NOMO-1 treated with dmso at 0.1 percent for 144 hours (cell line): ENCODE results near the gene ME3.
"Not testable (repeated sequence)": the region's sequence is repeated elsewhere in the genome, so short reads cannot be mapped to it uniquely, and the experiment has no call there.

Source experiments
- DNase-seq: peaks from one replicate; lab custom pipeline; 2025; ENCODE audit not compliant: unreplicated experiment; lab: John Stamatoyannopoulos, UW

The ME3 gene

DNA sequence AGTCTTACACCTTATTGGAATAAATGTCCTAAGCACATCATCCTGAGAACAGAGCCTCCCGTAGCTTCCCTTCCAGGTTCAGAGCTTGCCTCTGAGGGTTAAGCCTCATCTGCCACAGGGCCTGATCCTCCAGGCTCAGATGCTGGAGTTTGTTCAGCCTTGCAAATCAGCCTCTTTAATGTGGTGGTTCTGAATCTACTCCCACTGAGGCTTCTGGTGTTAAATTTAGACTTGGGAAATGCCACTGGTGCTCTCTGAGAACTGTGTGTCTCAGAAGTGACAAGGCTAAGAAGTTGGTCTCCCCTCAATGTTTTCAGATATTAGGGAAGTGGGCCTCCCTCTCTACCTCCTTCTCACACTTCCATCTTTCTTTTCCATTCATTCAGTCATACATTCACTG is 229.0 kb downstream of the ME3 start:
- no peak for DNase-seq

DNA sequence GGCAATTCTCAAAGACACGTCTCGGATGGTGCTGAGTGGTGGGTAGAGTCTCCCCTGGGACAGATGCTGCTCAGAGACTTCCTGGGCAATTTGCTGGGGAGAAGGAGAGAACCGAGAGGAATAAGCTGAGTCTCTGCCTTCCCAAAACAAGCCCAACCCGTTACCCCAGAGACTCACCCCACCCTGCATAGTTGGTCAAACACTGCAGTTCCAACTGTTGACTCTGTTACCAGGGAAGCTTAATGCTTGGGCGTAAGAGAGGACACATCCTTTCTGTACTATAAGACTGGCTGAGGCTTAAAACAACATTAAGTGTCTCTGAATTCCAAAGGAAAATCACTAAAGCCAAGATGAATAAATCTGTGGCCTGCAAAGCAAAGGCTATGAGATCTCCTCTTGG is 229.6 kb downstream of the ME3 start:
- no peak for DNase-seq

DNA sequence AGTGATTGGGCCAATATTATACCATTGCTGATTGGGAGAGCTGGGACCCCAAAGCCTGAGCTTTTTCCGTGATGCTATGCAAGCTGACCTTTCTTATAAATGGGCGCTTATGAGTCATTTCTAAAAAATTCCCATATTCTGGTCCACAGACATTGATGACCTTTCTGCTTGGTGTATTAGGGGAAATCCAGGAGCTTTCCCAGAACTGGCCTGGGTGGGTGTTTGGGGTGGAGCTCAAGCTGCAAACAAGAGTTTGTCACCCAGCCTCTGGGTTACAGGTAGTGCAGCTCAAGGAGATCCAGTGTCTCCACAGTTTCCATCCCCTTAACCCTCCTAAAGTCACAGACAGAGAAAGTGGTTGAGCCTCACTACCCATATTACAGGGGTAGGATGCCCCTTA is 230.0 kb downstream of the ME3 start:
- DNase-seq = no peak

DNA sequence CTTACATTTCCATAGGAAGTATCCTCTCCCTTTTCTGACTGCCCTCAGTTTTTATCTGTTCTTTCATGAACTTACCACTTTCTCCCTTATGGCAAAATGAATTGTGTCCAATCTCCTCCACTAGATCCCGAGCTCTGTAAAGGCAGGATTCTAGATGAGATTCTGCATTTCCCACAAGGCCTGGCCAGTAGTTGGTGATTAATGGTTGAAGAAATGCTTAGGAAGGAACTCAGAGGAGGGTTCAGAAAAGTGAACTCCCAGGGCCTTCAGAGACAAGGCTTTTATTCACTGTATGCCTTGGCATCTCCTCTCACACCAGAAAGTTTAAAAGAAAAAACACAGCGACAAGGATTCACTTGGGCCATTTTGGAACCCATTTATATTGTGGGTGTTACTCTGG is 231.6 kb downstream of the ME3 start:
- DNase-seq = no peak

DNA sequence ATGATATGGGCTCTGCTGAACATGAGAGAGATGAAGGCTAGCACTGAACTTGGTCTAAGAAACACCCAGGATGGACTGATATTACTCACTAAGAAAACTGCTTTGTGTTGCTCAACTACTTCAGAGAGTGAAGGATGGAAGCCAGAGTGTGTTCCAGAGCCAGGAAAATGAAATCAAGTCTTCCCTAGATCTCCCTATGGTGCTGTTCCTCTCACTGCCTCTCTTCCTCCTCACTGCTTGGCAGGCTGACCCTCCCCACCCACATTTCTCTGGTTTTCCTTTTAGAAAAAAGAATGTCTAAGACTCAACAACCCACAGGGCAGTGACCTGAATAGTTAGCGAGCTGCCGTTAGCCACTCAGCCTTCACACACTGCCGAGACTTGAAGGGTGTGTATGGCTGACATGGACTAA is 232.1 kb downstream of the ME3 start:
- no peak for DNase-seq

DNA sequence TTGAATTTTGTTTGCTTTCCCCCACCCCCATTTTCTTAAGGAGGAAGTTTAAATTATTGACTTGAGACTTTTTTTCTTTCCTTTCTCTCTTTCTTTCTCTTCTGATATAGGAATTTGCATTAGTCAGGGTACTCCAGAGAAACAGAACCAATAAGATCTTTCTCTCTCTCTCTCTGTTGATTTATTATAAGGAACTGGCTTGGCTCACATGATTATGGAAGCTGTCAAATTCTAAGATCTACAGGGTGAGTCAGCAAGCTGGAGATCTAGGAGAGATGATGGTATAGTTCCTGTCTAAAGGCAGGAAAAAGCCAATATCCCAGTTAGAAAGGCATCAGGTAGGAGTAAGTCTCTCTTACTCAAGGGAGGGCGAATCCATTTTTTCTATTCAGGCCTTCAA is 233.7 kb downstream of the ME3 start:
- no peak for DNase-seq

DNA sequence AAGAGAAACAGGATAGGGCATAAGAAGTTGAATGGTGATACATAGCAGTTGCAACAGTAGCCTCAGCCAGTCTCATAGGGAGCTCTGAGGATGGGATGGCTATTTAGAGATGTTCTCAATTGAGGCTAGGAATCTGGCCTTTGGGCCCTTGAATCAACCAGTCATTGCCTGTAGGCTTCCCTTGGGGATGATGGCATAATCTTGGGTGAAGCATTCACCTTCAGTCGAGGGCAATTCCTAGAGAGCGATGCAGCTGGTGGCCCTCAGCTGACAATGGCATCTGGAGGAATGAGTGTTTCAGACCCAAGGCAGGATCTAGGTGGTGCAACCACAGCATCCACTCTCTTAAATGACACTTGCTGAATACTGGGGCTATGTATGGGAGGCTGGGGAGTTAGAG is 236.7 kb downstream of the ME3 start:
- no peak for DNase-seq

DNA sequence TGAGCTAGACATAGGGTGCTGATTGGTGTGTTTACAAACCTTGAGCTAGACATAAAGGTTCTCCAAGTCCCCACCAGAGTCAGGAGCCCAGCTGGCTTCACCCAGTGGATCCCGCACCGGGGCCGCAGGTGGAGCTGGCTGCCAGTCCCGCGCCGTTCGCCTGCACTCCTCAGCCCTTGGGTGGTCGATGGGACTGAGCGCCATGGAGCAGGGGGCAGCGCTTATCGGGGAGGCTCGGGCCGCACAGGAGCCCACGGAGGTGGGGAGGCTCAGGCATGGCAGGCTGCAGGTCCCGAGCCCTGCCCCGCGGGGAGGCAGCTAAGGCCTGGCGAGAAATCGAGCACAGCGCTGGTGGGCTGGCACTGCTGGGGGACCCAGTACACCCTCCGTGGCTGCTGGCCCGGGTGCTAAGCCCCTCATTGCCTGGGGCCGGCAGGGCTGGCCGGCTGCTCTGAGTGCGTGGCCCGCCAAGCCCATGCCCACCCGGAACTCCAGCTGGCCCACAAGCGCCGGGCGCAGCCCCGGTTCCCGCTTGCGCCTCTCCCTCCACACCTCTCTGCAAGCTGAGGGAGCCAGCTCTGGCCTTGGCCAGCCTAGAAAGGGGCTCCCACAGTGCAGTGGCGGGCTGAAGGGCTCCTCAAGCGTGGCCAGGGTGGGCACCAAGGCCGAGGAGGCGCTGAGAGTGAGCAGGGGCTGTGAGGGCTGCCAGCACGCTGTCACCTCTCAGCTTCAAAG is 238.9 kb downstream of the ME3 start:
- not testable (repeated sequence) for DNase-seq

DNA sequence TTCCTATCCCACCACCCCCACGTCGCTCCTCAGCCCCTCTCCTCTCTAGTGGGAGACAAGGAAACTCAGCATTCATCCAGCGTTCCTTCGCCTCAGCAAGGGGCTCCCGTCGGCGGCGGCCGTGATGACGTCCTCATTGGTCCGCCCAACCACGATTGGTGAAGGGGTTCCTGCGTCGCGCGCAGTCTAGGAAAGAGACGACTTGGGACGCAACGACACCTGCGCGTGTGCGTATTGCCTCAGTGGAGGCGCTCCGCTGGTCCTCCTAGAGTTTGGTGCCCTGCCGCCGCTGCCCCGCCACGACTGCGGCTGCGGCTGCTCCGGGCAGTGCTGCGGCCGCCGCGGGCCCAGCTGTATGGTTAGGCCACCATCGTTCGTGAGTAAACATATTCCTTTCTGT is 241.2 kb downstream of the ME3 start:
- DNase-seq = no peak

DNA sequence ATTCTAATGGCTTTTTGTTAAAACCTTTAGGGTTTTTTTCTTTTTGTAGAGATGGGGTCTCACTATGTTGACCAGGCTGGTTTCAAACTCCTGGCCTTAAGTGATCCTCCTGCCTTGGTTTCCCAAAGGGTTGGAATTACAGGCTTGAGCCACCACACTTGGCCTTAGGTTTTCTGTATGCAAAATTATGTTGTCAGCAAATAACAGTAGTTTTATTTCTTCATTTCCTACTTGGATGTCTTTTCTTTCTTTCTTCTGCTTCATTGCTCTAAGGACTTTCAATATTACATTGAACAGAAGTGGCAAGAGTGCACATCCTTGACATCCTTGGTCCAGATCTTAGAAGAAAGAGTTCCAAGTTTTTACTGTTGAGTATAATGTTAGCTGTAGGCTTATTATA is 245.0 kb downstream of the ME3 start:
- no peak for DNase-seq

DNA sequence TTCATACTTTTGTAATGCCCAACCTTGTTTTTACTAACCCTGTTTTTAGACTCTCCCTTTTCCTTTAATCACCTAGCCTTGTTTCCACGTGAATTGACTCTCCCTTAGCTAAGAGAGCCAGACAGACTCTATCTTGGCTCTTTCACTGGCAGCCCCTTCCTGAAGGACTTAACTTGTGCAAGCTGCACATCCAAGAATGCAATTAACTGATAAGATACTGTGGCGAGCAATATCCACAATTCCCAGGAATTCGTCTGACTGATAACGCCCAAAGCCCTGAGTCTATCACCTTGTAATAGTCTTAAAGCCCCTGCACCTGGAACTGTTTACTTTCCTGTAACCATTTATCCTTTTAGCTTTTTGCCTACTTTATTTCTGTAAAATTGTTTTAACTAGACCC is 248.9 kb downstream of the ME3 start:
- DNase-seq = not testable (repeated sequence)

DNA sequence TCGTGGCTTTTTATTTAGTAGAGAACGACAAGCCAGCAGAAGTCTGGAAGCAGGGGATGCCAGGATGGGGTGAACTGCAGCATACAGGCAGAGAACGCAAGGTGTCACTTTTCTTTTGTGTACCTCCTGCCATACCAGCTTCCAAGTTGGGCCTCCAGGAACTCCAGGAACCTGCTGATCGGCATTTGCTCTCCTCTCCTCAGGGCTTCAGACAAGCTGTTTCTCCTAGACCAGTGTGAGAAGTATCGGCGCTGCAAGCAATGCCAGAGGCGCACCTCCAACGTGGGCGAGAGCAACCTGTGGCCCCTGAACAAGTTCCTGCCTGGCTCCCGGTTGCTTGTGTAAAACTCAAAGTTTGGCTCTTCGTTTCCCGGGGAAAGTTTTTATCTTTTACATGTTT is 250.0 kb downstream of the ME3 start:
- no peak for DNase-seq

DNA sequence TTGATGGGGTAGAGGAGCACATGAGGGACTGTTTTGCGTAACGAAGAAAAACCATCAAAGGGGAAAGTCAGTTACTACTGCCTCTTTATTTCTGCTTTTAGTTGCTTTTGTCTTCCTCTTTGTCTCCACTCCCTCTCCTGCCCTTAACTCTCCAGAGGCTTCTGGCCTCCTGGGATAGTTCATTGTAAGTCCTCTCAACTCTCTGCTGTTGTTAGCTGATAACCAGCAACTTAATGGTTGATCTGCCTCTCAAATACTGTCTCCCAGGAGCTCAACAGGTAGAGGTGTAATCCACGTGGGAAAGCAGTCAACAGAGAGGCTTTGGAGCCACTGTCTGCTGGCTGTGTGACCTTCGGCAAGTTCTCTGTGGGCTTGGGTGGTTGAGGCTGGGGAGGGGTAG is 250.5 kb downstream of the ME3 start:
- peak; percentile 1 for DNase-seq

DNA sequence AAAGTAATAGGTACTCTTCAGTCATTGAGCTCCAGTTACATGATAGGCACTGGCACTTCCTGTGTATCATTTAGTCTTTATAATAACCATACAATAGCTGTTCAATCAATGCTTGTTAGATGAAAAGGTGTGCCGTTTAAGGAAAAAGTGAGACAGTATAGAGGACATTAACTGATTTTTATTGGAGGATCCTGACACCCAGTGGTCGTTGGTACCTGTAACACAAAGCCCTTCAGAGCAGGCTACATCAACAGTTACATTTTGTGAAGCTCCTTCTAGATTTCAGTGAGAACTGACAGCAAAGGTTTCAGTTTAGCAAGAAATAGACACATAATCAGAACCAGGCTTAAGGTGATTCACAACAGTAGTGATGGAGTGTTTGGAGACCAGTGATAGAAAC is 253.5 kb downstream of the ME3 start:
- no peak for DNase-seq

DNA sequence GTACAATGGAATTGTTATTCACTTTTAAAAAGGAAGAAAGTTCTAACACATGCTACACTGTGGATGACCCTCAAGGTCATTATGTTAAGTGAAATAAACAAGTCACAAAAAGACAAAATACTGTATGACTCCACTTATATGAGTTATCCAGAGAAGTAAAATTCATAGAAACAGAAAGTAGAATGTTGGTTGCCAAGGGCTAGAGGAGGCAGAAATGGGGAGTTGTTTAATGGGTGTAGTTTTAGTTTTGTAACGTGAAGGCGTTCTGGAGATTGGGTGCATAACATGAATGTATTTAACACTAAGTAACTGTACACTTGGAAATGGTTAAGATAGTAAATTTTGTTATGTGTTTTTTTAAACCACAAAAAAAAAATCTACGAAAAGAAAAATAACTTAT is 253.9 kb downstream of the ME3 start:
- no peak for DNase-seq

DNA sequence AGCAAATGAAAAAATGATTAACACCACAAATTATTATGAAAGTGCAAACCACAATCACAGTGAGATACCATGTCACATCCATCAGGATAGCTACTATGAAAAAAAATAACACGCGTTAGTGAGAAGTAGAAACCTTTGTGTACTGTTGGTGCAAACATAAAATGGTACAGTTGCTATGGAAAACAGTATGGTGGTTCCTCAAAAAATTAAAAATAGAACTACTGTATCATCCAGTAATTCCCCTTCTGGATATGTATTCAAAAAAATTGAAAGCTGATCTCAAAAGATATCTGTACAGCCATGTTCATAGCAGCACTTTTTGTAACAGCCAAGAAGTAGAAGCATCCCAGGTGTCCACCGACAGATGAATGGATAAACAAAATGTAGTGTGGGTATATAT is 254.3 kb downstream of the ME3 start:
- DNase-seq = no peak

DNA sequence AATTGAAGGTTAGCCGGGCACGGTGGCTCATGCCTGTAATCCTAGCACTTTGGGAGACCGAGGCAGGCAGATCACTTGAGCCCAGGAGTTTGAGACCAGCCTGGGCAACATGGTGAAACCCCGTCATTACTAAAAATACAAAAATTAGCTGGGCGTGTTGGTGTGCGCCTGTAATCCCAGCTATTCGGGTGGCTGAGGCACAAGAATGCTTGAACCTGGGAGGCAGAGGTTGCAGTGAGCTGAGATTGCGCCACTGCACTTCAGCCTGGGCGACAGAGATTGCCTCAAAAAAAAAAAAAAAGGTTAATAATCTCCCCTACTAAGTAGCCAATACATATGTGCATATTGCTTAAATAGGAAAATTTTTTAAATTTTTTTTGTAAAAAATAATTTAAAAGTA is 255.5 kb downstream of the ME3 start:
- DNase-seq = not testable (repeated sequence)

DNA sequence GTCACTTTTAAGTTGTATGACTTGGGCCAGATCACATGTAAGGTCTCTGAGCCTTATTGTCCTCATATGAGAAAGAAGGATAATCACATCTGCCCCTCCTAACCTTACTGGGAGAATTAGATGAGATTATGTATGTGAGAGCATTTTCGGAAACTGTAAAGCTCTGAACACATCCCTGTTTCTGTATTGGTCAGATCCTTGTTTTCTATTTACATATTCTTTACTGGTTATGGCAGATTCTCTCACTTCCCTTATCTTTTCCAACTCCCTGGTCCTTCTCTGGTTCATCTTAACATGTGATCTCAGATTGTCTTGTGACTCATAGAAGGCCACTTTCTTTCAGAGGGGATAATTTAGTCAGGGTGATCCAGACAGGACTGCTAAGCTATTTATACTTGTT is 255.9 kb downstream of the ME3 start:
- DNase-seq = peak; percentile 43

DNA sequence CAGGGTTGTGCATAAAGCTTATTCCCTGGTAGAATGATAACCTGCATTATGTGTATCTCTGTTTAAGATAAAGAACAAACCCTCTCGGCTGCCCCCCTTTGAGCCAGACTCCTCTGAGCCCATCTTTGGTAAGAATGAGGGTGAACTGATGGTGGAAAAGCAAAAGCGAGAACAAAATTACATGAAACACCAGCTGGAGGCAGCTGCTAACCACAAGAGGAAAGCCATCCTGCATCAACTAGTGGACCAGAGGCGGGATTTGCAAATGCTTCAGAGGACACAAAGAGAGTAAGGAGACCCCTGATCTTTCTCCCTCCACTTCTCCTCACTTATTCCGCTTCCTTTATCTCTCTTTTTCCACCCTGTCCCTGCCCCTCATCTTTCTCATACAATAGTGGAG is 257.4 kb downstream of the ME3 start:
- no peak for DNase-seq

DNA sequence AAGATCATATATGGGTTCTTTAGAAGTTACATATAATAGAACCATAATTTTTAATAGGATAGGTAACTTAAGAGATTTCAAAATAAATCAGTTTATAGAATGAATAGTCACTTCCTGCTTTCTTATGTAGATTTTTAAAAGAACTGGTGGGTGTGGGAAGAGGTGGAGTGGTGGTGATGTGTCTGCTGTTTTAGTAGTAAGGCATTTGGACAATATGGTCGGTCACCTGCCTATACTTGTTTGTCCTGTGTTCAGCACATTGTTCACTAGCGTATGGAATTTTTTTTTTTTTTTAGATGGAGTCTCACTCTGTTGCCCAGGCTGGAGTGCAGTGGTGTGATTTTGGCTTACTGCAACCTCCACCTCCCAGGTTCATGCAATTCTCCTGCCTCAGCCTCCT is 258.4 kb downstream of the ME3 start:
- DNase-seq = no peak

DNA sequence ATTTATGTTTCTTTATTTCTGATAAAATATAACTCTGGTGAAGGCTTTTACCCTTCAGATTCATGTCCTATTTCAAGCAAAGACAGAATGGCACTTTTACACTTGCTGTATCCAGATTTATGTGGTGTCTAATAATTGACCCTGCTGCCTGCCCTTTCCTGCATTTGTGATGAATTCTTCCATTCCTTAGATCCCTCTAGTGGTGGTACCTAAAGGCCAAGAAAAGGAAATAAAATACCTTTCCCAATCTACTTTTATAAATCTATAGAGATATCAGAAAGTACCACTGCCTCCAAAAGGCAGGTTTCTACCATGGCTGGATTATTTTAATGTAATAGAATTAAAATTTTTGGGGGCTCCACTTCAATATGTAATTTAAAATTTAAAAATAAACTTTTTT is 263.6 kb downstream of the ME3 start:
- DNase-seq = no peak

DNA sequence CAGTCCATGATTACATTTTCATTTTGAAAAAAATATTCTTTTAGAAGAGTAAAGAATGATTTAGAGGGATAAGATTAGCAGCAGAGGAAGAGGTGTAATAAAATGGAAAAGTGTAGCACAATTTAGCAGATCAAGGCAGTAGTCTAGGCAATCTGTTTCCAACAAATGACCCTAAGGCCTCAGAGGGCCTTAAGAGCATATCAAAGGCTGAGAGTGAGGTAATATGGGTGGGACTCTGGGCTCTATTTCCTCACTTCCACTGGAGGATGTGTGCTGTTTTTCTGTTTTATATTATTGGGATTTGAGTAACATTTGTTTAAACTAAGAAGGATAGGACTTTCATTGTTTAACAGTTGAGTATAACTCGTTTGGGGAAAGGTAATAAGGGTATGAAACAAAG is 269.0 kb downstream of the ME3 start:
- no peak for DNase-seq

DNA sequence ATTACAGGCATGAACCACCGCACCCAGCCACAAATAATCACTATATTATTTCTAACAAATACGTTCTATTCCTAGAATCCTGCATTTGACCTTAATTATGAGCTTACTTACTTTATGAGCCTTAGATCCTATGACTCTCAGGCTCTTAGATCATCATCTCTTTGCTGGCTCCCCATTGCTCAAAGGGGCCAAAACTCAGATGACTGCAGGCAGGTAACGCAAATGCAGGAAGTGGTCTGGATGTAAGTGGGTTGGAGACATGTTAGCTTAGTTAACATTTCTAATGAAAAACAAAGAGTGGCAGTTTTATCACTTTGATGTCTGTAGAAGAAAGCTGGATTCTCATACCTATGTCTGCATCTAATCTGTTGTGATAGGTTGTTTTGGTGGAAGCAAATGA is 274.3 kb downstream of the ME3 start:
- no peak for DNase-seq

DNA sequence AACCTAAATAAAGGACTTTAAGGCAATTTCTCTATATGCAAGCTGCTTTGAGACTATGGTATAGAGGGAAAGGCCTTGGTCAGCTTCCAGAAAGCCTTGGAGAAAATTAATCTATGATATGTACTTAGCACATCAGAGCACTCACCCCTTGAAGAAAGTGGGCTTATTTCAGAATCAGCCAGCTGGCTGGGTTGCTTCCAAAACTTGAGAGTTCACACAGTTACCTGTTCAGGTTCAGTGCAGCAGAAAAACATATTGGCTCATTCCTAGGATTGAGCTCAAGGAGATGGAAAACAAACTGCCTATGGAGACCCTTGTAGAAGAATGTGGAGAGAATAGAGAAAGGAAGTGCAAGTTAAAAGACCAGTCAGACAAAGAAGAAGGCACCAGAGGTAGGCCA is 275.1 kb downstream of the ME3 start:
- DNase-seq = no peak
